Measurements from ENCODE around the gene XCL2.

Gene XCL2

GRCh38 chr1:168535536-168535935, 8.3 kb downstream of the XCL2 start:
- TF ChIP-seq, protein P1, sequence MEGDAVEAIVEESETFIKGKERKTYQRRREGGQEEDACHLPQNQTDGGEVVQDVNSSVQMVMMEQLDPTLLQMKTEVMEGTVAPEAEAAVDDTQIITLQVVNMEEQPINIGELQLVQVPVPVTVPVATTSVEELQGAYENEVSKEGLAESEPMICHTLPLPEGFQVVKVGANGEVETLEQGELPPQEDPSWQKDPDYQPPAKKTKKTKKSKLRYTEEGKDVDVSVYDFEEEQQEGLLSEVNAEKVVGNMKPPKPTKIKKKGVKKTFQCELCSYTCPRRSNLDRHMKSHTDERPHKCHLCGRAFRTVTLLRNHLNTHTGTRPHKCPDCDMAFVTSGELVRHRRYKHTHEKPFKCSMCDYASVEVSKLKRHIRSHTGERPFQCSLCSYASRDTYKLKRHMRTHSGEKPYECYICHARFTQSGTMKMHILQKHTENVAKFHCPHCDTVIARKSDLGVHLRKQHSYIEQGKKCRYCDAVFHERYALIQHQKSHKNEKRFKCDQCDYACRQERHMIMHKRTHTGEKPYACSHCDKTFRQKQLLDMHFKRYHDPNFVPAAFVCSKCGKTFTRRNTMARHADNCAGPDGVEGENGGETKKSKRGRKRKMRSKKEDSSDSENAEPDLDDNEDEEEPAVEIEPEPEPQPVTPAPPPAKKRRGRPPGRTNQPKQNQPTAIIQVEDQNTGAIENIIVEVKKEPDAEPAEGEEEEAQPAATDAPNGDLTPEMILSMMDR (IDR thresholded peaks at IDR 0.05; ENCODE audit: low read depth, low read length), result no peak
- DNase-seq, result no peak
- Histone ChIP-seq H3K36me3 (no peaks in the 10 kb centered on the region), H3K27ac (no peak overlapping the region), H3K9me3 (ENCODE audit: severe bottlenecking) (no peaks in the 10 kb centered on the region), H3K27me3 (ENCODE audit: insufficient read depth, low read depth, severe bottlenecking) (no peaks in the 10 kb centered on the region), H3K4me3 (ENCODE audit: low read depth, low read length) (no peak overlapping the region)

DNA sequence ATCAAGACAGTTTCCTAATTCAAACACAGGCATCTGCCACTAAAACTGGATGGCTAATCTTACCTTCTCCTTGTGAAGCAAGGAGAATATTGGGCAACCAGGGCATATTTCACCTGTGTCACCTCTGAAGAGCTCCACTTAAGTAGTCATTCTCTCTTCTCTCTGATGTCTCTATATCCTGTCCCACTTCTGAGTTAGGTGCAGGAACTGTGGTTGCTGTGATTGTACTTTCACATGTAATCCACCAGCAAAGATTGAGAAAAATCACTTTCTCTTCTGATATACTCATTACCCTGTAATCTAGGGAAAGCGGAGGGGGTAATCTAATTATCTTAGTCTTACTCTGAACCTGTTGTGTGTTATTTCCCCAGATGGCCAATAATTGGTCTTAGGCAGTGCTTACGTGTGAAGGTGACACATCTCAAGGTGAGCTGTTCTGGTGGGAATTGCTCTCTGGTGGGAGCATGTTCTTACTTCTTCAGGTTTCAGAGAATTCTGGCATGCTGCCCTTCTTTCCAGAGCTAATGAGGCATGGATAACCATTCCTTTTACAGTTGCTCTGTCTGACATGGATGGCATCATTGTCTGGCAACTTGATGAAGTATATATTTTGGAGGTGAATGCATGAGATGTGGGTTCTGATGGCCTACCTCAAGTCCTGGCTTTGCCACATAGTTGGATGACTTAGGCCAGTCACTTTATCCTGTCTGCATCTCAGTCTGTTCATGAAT, 12.0 kb downstream of the XCL2 start:
- Histone ChIP-seq H3K36me3 (no peaks in the 10 kb centered on the region), H3K27ac (no peak overlapping the region), H3K9me3 (ENCODE audit: severe bottlenecking) (no peaks in the 10 kb centered on the region), H3K4me3 (ENCODE audit: low read depth, low read length) (no peak overlapping the region), H3K27me3 (ENCODE audit: insufficient read depth, low read depth, severe bottlenecking) (no peaks in the 10 kb centered on the region)
- TF ChIP-seq, protein P1 (IDR thresholded peaks at IDR 0.05; ENCODE audit: low read depth, low read length), result no peak
- DNase-seq, result no peak

GRCh38 chr1:168529518-168529917, 14.3 kb downstream of the XCL2 start:
- TF ChIP-seq, protein P1 (IDR thresholded peaks at IDR 0.05; ENCODE audit: low read depth, low read length), result no peak
- no peaks in the 10 kb centered on the region for H3K36me3 ChIP-seq
- no peak overlapping the region for H3K27ac ChIP-seq
- no peaks in the 10 kb centered on the region for H3K27me3 ChIP-seq (ENCODE audit: insufficient read depth, low read depth, severe bottlenecking)
- H3K9me3 ChIP-seq (ENCODE audit: severe bottlenecking), result no peaks in the 10 kb centered on the region
- no peak for DNase-seq
- no peak overlapping the region for H3K4me3 ChIP-seq (ENCODE audit: low read depth, low read length)

GRCh38 chr1:168521401-168522000, 22.3 kb downstream of the XCL2 start:
- Histone ChIP-seq H3K27me3 (ENCODE audit: insufficient read depth, low read depth, severe bottlenecking) (no peaks in the 10 kb centered on the region), H3K9me3 (ENCODE audit: severe bottlenecking) (no peaks in the 10 kb centered on the region), H3K36me3 (no peaks in the 10 kb centered on the region), H3K27ac (no peak overlapping the region), H3K4me3 (ENCODE audit: low read depth, low read length) (no peak overlapping the region)
- TF ChIP-seq, protein P1 (IDR thresholded peaks at IDR 0.05; ENCODE audit: low read depth, low read length), result no peak
- DNase-seq, result no peak

- Histone ChIP-seq H3K9me3 (ENCODE audit: severe bottlenecking) (no peaks in the 10 kb centered on the region), H3K36me3 (no peaks in the 10 kb centered on the region), H3K4me3 (ENCODE audit: low read depth, low read length) (no peak overlapping the region), H3K27me3 (ENCODE audit: insufficient read depth, low read depth, severe bottlenecking) (no peaks in the 10 kb centered on the region), H3K27ac (no peak overlapping the region)
- TF ChIP-seq, protein P1 (IDR thresholded peaks at IDR 0.05; ENCODE audit: low read depth, low read length), result no peak
- DNase-seq, result no peak
Measured at GRCh38 chr1:168520832-168521231, 23.0 kb downstream of the XCL2 start.

Data from WERI-Rb-1 (cell line).